Right cardiac atrium (tissue), 5 donors: Measurements from ENCODE around the gene ANAPC5. TPM values are rescaled to one million over a fixed set of nuclear protein-coding genes. Genes with fewer than 3 reads are reported as not detected.

Source experiments
- ATAC-seq, 2 donors: fragments of 200-7000 bp; cut with Tn5 transposase; one replicate each; pipeline versions ENCODE4 v1.8.0 to v1.9.1; 2020; ENCODE audit warnings: moderate library complexity in 2 of 2, mild to moderate bottlenecking in 1 of 2
- DNase-seq, 3 donors: peaks; one replicate each; pipeline ENCODE4 v3.0.0-alpha.2; 2020
- H3K27ac ChIP-seq: one replicate; pipeline ENCODE4 v1.5.1; 2013; ENCODE audit warnings: mild to moderate bottlenecking, low read length, control low read depth, moderate library complexity
- H3K27me3 ChIP-seq: one replicate; pipeline ENCODE4 v1.6.1; 2013; ENCODE audit not compliant: control insufficient read depth, insufficient read depth
- H3K4me1 ChIP-seq: one replicate; pipeline ENCODE4 v1.6.1; 2013; ENCODE audit warnings: low read length; ENCODE audit not compliant: control insufficient read depth, insufficient read depth
- H3K4me3 ChIP-seq: one replicate; pipeline ENCODE4 v1.5.1; 2013; ENCODE audit warnings: low read length, control low read depth
- H3K9me3 ChIP-seq: one replicate; pipeline ENCODE4 v1.6.1; 2013; ENCODE audit warnings: low read length; ENCODE audit not compliant: control insufficient read depth
- WGBS: extraction: QIAGEN DNeasy Blood & Tissue Kit; methylation state at CpG from one replicate; pipeline ENCODE4 v1.1.7; 2013; 5-methylcytosine and 5-hydroxymethylcytosine counted together
- intact Hi-C, 4 donors: fragments of 100-400 bp; cut with DNase I; formaldehyde crosslinking; loops; one replicate each; pipeline versions ENCODE4 v1.11.0 to v1.14.0; 2022 to 2023
- polyA plus RNA-seq: library from polyadenylated mRNA; stranded (reverse); fragments of 200-250 nt; gene quantifications from one replicate; pipeline ENCODE4 v1.2.3, GENCODE V29; 2013
- total RNA-seq, 4 donors: library from RNA; stranded (reverse); fragmentation: NEBNext Ultra II Directional; extraction: Animal tissue kit (Norgen Biotek cat#: 25700); gene quantifications; one replicate each; pipeline ENCODE4 v1.2.1, GENCODE V29; 2021
- donor health status: healthy with polysubstance abuse.
- donor health status: DM: no; HTN: yes; CAD: no.
- donor health status: DM: no; HTN: no; CAD: no.
- donor health status: DM: no; HTN: yes; CAD: no; lungs with severe emphysema.
- donor health status: DM: yes; HTN: yes; CAD: no.

Gene ANAPC5
- total and polyA plus RNA-seq, 5 donors, result 55.7 to 64.0 (median 60.0) TPM

GRCh38 chr12:121365416-121366062, 13.3 kb upstream of the ANAPC5 start:
- intact Hi-C loops, result no loop called here
- Histone ChIP-seq H3K4me1 (no peaks in the 10 kb centered on the region), H3K27ac (no peak overlapping the region), H3K27me3 (no peaks in the 10 kb centered on the region), H3K9me3 (no peaks in the 10 kb centered on the region), H3K4me3 (no peak overlapping the region)
- DNase-seq, result no peak
- 59% methylated on average over 5 of the region's 5 CpGs for whole genome bisulfite sequencing
- no peak for ATAC-seq

GRCh38 chr12:121364683-121365121, 12.5 kb upstream of the ANAPC5 start:
- Histone ChIP-seq H3K4me3 (no peak overlapping the region), H3K4me1 (no peaks in the 10 kb centered on the region), H3K27me3 (no peaks in the 10 kb centered on the region), H3K9me3 (no peaks in the 10 kb centered on the region), H3K27ac (no peak overlapping the region)
- ATAC-seq, result no peak
- 47% methylated on average over 5 of the region's 5 CpGs for WGBS
- intact Hi-C loops, result no loop called here
- no peak for DNase-seq

- Histone ChIP-seq H3K4me1 (no peaks in the 10 kb centered on the region), H3K9me3 (no peaks in the 10 kb centered on the region), H3K27me3 (no peaks in the 10 kb centered on the region), H3K4me3 (no peak overlapping the region), H3K27ac (no peak overlapping the region)
- DNase-seq, result no peak
- 71% methylated on average over 3 of the region's 3 CpGs for WGBS
- no peak for ATAC-seq
- intact Hi-C loops, result no loop called here
These were observed 5.9 kb upstream of the ANAPC5 start for GRCh38 chr12:121358073-121358472.

- Histone ChIP-seq H3K9me3 (no peaks in the 10 kb centered on the region), H3K27ac (no peak overlapping the region), H3K4me1 (no peaks in the 10 kb centered on the region), H3K4me3 (no peak overlapping the region), H3K27me3 (no peaks in the 10 kb centered on the region)
- 68% methylated on average over 4 of the region's 4 CpGs for WGBS
- DNase-seq (no peak), ATAC-seq (no peak)
- intact Hi-C loops, result no loop called here
These were observed 5.1 kb upstream of the ANAPC5 start for GRCh38 chr12:121357331-121357730.

- no peak for DNase-seq
- no peak overlapping the region for H3K27ac ChIP-seq
- H3K9me3 ChIP-seq, result no peaks in the 10 kb centered on the region
- no peak overlapping the region for H3K4me3 ChIP-seq
- no peak for ATAC-seq
- intact Hi-C loops, result no loop called here
- no peaks in the 10 kb centered on the region for H3K27me3 ChIP-seq
- no peaks in the 10 kb centered on the region for H3K4me1 ChIP-seq
- WGBS, result 82% methylated on average over 3 of the region's 3 CpGs
These were observed 4.4 kb upstream of the ANAPC5 start for GRCh38 chr12:121356657-121357056.

GRCh38 chr12:121355818-121356217, 3.6 kb upstream of the ANAPC5 start:
- Histone ChIP-seq H3K9me3 (no peaks in the 10 kb centered on the region), H3K27ac (no peak overlapping the region), H3K27me3 (no peaks in the 10 kb centered on the region), H3K4me3 (no peak overlapping the region), H3K4me1 (no peaks in the 10 kb centered on the region)
- 88% methylated on average over 6 of the region's 6 CpGs for WGBS
- ATAC-seq (no peak), DNase-seq (no peak)
- intact Hi-C loops, result no loop called here

- ATAC-seq, result peak; percentile 79 to 82
- WGBS, result 1% methylated on average over 12 of the region's 12 CpGs
- intact Hi-C loops, result no loop called here
- DNase-seq, result no peak
- Histone ChIP-seq H3K27ac (peak overlapping the region; percentile 78), H3K4me3 (peak overlapping the region; percentile 78), H3K9me3 (no peaks in the 10 kb centered on the region), H3K27me3 (no peaks in the 10 kb centered on the region), H3K4me1 (no peaks in the 10 kb centered on the region)
These were observed 439 bp upstream of the ANAPC5 start for GRCh38 chr12:121352682-121353018.

- intact Hi-C loops, result loop anchor here in 1 of 4 donors (10.0 kb wide), 1 partner anchor 98 kb away; no protein-coding TSS in a partner anchor
- no peaks in the 10 kb centered on the region for H3K9me3 ChIP-seq
- H3K4me3 ChIP-seq, result no peak overlapping the region
- no peaks in the 10 kb centered on the region for H3K27me3 ChIP-seq
- no peaks in the 10 kb centered on the region for H3K4me1 ChIP-seq
- WGBS, result 77% methylated on average over 2 of the region's 2 CpGs
- no peak for ATAC-seq
- no peak overlapping the region for H3K27ac ChIP-seq
- DNase-seq, result no peak
These were observed 5.5 kb downstream of the ANAPC5 start for GRCh38 chr12:121346747-121347146.

- H3K27ac ChIP-seq, result no peak overlapping the region
- DNase-seq, result no peak
- WGBS, result 72% methylated on average over 4 of the region's 4 CpGs
- H3K27me3 ChIP-seq, result no peaks in the 10 kb centered on the region
- H3K4me1 ChIP-seq, result no peaks in the 10 kb centered on the region
- H3K9me3 ChIP-seq, result no peaks in the 10 kb centered on the region
- ATAC-seq, result no peak
- H3K4me3 ChIP-seq, result no peak overlapping the region
- intact Hi-C loops, result loop anchor here in 1 of 4 donors (10.0 kb wide), 1 partner anchor 100 kb away; no protein-coding TSS in a partner anchor
These were observed 6.9 kb downstream of the ANAPC5 start for GRCh38 chr12:121345151-121345815.

- Histone ChIP-seq H3K4me3 (no peak overlapping the region), H3K27ac (no peak overlapping the region), H3K27me3 (no peaks in the 10 kb centered on the region), H3K4me1 (no peaks in the 10 kb centered on the region), H3K9me3 (no peaks in the 10 kb centered on the region)
- intact Hi-C loops, result loop anchor here in 1 of 4 donors (10.0 kb wide), 1 partner anchor 100 kb away; no protein-coding TSS in a partner anchor
- 87% methylated on average over 3 of the region's 3 CpGs for WGBS
- DNase-seq (no peak), ATAC-seq (no peak)
These were observed 7.7 kb downstream of the ANAPC5 start for GRCh38 chr12:121344506-121344905.

- 97% methylated on average over 4 of the region's 4 CpGs for WGBS
These were observed 14.8 kb downstream of the ANAPC5 start for GRCh38 chr12:121337416-121337815.

More at GRCh38 chr12:121337416-121337815, 14.8 kb downstream of the ANAPC5 start:
- intact Hi-C loops, result loop anchor here in 2 of 4 donors (5.0 to 10.0 kb wide), 2 partner anchors 105 to 107 kb away; no protein-coding TSS in a partner anchor
- DNase-seq, result no peak
- no peak for ATAC-seq
- no peaks in the 10 kb centered on the region for H3K27me3 ChIP-seq
- no peak overlapping the region for H3K27ac ChIP-seq
- H3K9me3 ChIP-seq, result no peaks in the 10 kb centered on the region
- H3K4me3 ChIP-seq, result no peak overlapping the region
- H3K4me1 ChIP-seq, result no peaks in the 10 kb centered on the region
